Dermis blood vessel endothelial cell (primary cell): Measurements from ENCODE around the gene LRRC56. TPM values are rescaled to one million over a fixed set of nuclear protein-coding genes. Genes with fewer than 3 reads are reported as not detected.
"Not testable (repeated sequence)": the region's sequence is repeated elsewhere in the genome, so short reads cannot be mapped to it uniquely, and the experiment has no call there.

Experiments
- DNase-seq: peaks from one replicate; pipeline ENCODE4 v3.0.0; 2010
- total RNA-seq: library from RNA; depleted of rRNA; stranded (reverse); fragments of >200 nt; gene quantifications from 2 replicates; pipeline ENCODE4 v1.2.3, GENCODE V29; 2014

The LRRC56 gene
- total RNA-seq, 1 donor from 2014 or later, result 0.68 TPM

DNA sequence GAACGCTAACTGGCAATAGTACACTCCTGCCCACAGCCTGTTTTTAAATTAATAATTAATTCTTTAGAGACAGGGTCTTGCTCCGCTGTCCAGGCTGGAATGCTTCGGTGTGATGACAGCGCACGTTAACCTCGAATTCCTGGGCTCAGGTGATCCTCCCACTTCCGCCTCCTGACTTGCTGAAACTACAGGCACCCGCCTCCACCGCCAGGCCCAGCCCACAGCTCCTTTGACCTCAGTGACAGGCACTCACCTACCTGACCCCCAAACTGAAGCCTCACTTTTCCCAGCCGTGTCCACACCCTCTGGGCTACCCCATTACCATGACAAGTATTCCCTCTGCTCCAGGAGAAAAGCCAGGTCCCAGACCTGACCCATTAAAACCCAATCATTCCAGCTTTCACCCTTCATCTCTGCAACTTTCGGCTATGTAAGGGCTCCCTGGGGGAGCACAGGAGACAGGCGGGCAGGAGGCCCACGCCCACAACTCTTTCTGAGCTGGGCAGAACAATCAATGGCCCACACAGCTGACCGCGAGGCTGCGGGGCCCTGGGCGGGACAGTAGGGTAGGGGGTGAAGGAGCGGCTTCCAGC, 22.5 kb downstream of the LRRC56 start:
- no peak for DNase-seq

GRCh38 chr11:560305-561147, 23.2 kb downstream of the LRRC56 start, which contains the start of the genes LMNTD2 and RASSF7:
LMNTD2 (minus strand) TSS chr11:560738; CDS start chr11:560716, 22 bp downstream.
RASSF7 (plus strand) TSS chr11:560970; CDS start chr11:561769, 799 bp downstream.
- DNase-seq, result peak; percentile 93

- peak; percentile 18 for DNase-seq
Measured at GRCh38 chr11:561148-562003, 24.0 kb downstream of the LRRC56 start.

DNA sequence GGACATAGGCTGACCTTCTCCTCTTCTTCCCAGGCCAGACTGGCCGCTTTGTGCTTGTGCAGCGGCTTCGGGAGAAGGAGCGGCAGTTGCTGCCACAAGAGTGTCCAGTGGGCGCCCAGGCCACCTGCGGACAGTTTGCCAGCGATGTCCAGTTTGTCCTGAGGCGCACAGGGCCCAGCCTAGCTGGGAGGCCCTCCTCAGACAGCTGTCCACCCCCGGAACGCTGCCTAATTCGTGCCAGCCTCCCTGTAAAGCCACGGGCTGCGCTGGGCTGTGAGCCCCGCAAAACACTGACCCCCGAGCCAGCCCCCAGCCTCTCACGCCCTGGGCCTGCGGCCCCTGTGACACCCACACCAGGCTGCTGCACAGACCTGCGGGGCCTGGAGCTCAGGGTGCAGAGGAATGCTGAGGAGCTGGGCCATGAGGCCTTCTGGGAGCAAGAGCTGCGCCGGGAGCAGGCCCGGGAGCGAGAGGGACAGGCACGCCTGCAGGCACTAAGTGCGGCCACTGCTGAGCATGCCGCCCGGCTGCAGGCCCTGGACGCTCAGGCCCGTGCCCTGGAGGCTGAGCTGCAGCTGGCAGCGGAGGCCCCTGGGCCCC, 24.8 kb downstream of the LRRC56 start:
- DNase-seq, result no peak

DNA sequence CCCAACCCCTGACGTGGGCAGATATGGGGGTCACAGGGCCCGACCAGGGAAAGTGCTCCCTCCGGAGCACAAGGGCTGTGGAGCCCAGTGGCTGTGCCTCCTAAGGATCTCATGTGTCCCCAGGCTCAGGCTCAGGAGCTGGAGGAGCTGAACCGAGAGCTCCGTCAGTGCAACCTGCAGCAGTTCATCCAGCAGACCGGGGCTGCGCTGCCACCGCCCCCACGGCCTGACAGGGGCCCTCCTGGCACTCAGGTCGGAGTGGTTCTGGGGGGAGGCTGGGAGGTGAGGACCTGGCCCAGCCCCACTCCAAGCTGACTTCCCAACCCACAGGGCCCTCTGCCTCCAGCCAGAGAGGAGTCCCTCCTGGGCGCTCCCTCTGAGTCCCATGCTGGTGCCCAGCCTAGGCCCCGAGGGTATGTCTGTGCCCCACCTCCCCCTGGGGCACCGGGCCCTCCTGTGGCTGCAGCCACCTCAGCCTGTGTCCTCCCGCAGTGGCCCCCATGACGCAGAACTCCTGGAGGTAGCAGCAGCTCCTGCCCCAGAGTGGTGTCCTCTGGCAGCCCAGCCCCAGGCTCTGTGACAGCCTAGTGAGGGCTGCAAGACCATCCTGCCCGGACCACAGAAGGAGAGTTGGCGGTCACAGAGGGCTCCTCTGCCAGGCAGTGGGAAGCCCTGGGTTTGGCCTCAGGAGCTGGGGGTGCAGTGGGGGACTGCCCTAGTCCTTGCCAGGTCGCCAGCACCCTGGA, 25.9 kb downstream of the LRRC56 start:
- no peak for DNase-seq

DNA sequence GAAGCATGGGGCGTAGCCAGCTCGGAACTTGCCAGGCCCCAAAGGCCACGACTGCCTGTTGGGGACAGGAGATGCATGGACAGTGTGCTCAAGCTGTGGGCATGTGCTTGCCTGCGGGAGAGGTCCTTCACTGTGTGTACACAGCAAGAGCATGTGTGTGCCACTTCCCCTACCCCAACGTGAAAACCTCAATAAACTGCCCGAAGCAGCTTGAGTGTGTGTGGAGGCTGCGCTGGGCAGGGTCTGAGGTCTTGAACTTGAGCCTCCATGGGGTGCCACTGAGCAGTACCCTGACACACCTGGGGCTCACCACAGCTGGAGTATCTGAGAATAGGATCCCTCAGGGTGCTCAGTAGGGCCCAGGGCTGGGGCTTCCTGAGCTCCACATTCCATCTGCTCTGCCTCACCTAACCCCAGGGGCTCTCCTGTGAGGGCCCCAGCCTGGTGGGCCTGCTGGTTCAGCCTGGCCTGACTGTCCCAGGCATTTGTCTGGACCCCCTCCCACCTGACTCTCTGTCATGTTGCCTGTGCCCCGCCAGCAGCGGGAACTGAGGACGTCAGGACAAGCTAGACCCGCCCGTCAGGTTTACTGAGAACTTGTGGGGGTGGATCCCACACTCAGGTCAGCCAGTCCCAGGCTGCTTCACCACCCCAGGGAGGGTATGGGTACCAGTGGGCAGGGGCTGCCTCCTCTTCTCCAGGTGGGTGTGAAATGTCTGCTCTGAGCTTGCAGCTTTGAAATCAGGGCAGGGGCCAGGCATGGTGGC, 26.7 kb downstream of the LRRC56 start:
- DNase-seq, result no peak

GRCh38 chr11:565921-566509, 28.7 kb downstream of the LRRC56 start:
- DNase-seq, result no peak

DNA sequence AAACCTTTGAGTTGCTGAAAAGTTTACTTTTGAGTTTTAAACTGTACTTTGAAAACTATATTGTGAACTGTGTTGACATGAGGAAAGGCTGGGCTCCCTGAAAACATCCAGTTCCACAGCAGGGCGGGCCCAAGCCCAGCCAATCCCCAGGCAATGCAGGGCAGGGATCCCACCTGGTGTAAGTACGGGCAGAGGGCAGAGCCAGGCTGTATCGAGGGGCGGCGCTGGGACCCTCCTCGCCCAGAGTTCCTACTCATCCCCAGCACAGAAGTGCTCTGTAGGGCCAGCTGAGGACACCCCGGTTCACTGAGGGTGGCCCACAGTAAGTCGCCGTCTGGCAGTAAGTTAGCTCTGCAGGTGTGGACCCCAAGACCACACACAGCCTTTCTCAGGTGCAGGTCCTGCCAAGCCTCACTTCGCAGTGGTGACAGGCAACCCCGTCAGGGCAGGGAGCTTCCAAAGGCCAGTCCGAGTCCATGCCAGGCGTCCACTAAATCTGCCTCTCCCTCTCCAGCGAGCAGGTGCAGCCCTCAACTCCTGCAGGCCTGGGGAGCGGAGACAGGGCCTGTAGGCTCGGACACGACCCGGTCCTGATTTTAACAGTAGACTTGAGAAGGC, 29.8 kb downstream of the LRRC56 start:
- no peak for DNase-seq

DNA sequence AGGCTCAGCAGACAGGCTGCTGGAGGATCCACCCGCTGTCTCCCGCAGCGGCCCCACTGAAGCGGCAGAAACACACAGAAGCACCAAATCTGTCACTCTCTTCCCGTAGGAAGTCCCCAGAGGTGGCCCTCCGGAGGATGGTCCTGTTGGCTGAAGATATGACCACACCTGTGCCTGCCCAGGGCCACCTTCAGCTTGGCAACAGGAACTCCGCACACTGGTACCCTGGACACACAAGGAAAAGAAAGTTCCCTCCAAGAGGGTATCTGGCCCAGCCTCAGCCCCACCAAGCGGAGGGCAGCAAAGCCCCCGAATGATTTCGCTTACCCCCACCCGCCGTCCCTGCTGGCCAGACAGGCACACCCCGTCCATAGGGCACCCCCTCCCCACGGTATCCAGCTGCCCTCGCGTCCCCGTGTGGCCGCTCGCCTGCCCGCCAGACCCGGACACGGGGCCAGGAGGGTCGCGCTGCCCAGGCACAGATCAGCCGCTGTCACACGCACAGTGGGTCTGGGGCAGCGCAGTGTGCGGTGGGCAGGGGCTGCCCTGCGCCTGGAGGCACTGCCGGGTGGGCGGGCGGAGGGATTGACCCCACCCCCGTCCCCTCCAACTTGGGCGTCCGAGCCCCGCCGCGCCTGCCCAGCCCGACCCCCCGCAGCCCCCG, 30.4 kb downstream of the LRRC56 start:
- DNase-seq, result no peak

- peak; percentile 90 for DNase-seq
Measured at GRCh38 chr11:568306-569157, 31.2 kb downstream of the LRRC56 start.

- no peak for DNase-seq
Measured at GRCh38 chr11:569158-569885, 32.0 kb downstream of the LRRC56 start.

DNA sequence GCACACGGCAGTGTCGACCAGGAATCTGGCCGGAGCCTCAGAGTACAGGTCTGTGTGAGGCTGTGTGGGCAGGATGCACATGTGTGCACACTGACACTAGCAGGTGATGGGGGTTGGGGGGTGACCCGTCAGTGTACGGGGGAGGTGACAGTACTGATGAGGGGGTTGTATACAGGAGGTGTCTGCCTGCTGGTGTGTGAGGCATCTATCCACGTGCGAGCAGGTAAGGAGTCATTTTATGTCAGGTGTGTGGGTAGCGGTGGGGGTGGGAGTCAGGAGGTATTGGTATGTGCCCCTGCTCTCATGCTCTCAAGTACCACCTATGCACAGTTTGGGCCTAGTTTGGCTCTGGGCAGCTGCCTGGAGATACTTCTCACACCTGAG, 34.5 kb downstream of the LRRC56 start:
- no peak for DNase-seq

GRCh38 chr11:573146-573759, 35.9 kb downstream of the LRRC56 start:
- DNase-seq, result no peak

GRCh38 chr11:574031-574570, 36.8 kb downstream of the LRRC56 start:
- not testable (repeated sequence) for DNase-seq

DNA sequence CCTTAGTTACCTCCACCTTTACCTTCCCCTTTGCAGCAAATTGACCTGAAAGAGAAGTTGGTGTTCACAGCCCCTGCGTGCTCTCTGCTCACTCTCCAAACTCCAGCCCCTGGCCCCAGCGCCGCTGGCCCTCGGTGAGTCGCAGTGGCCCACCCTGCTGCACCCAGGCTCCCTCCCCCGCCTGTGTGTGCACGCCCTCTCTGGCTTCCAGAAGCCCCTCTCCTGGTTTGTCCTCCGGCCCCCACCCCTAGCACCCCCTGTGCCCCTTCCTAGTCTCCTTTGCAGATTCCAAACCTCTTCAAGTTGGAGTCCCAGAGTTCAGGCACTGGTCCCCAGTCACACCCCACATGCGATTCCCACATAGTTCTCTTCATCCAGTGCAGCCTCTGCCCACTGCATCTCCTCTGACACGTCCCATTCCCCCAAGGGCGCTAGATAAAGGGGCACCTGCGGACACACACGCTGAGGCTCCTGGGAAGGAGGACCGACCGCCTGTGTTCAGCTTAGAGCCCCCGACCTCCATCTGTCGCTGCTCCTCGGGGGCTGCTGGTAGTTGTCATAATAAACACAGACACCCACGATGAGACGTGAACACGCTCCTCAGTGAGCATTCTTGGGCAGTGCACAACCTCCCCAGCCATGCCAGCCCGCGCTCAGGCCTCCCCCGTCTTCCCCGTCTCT, 37.4 kb downstream of the LRRC56 start:
- DNase-seq, result peak; percentile 25

DNA sequence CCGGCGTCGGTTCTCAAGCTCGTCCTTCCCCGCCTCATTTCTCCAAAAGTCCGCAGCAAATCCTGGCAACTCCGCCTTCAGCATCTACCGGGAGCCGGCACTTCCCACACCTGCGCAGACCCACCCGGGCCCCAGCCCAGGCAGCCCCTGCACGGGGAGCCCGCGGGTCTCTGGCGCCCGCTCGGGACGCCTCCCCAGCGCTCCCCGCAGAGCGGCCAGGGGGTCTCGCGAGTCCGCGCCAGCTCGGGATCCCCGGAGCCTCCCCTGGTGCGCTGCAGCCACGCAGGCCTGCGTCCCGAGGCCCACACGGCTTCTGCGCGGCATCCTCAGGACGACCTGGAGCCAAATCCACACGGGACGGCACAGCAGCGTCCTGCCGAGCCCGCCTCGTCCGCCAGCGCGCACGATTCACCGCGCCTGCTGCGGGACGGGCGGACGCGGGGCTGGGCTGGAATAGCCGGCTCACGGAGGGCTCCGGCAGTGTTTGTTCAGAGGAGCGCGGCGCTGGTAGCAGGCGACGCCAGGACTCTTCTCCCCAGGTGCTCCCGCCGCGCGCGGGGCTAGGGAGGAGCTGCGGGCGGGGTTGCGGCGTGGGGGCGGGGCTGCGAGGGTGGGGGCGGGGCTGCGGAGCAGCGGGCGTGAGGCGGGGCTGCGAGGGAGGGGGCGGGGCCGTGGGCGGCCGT, 38.1 kb downstream of the LRRC56 start:
- no peak for DNase-seq
